ENCODE measurements around the gene FGD6. TPM values are rescaled to one million over a fixed set of nuclear protein-coding genes. Genes with fewer than 3 reads are reported as not detected.

FGD6 gene
- total RNA-seq, 1 experiment from 2014 or later: 18.2 TPM

DNA sequence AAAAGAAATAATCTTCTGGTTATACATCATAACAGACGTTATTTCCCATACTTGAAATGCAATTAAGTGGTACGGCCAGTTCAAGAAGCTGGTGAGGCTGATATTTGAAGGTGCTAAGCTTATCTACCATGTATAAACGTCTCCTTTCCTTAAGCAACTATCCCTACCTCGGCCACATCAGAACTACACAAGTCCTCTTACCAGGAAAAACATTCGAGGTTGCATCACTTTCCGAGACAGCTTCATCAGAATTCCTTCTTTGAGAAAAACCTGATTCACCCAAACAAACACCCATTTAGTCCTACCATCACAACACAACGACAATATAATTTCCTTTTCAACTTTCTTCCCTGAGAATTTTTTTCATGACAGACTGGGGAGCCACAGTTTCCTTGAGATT, 109.9 kb downstream of the FGD6 start:
- Histone ChIP-seq H3K27ac (ENCODE audit: low read depth, low read length) (no peak overlapping the region), H2AFZ (ENCODE audit: low read depth, low read length, poor library complexity, severe bottlenecking) (no peak overlapping the region), H3K36me3 (ENCODE audit: control insufficient read depth in 1 of 2, insufficient read depth in 2 of 2, low read length in 2 of 2) (peaks cover 0 to 6% of the 10 kb centered on the region in 2 experiments; a peak in 1 of 4 replicates), H3K27me3 (ENCODE audit: insufficient read depth, low read length) (no peaks in the 10 kb centered on the region), H3K4me3 (replicated peaks in 1 of 2; ENCODE audit: low read depth in 1 of 2, low read length in 2 of 2) (no peak overlapping the region), H3K4me2 (ENCODE audit: low read length) (no peak overlapping the region), H3K79me2 (ENCODE audit: insufficient read depth, low read length) (no peaks in the 10 kb centered on the region), H3K9ac (ENCODE audit: low read length) (no peak overlapping the region), H3K4me1 (ENCODE audit: control insufficient read depth in 1 of 2, insufficient read depth in 2 of 2, low read length in 2 of 2) (peaks cover 9 to 28% of the 10 kb centered on the region in 2 experiments), H3K9me2 (ENCODE audit: insufficient read depth) (no peaks in the 10 kb centered on the region), H4K20me1 (ENCODE audit: insufficient read depth) (no peaks in the 10 kb centered on the region), H3K9me3 (ENCODE audit: control insufficient read depth in 1 of 2, insufficient read depth in 1 of 2, low read depth in 1 of 2, low read length in 2 of 2) (no peaks in the 10 kb centered on the region)
- CTCF ChIA-PET: no interaction called here
- RAD21 ChIA-PET (ENCODE audit: low non-redundant PET in 1 of 2, low total read pairs in 2 of 2, uncharacterized antibody in 2 of 2, unreplicated experiment in 2 of 2): no interaction called here
- ATAC-seq (no peak), DNase-seq (ENCODE audit: low read depth, low spot score) (no peak)
- intact Hi-C loops (cut with micrococcal nuclease): no loop called here
- TF ChIP-seq SIN3A (IDR thresholded peaks at IDR 0.05; ENCODE audit: low read depth) (no peak), EZH2phosphoT487 (IDR thresholded peaks at IDR 0.05; ENCODE audit: borderline replicate concordance) (no peak), CEBPB (IDR thresholded peaks at IDR 0.05; ENCODE audit: low read depth) (no peak), SRF (IDR thresholded peaks at IDR 0.05; ENCODE audit: low read depth) (no peak), TCF7L2 (IDR thresholded peaks at IDR 0.05; ENCODE audit: borderline replicate concordance, extremely low read depth, insufficient read depth, insufficient read length) (no peak), ZNF274 (IDR thresholded peaks at IDR 0.05; ENCODE audit: low read depth, low read length) (no peak), ZFX (IDR thresholded peaks at IDR 0.05) (no peak), CBX3 (IDR thresholded peaks at IDR 0.05; ENCODE audit: low read depth) (no peak), EZH2 (IDR thresholded peaks at IDR 0.05) (no peak), FOSL1 (IDR thresholded peaks at IDR 0.05; ENCODE audit: low read depth) (no peak), POLR2AphosphoS5 (IDR thresholded peaks at IDR 0.05; ENCODE audit: low read depth, low read length) (no peak), ELF1 (IDR thresholded peaks at IDR 0.05; ENCODE audit: borderline replicate concordance, low read depth) (no peak), POLR2A (IDR thresholded peaks at IDR 0.05; ENCODE audit: borderline replicate concordance, extremely low read depth, insufficient read depth, insufficient read length) (no peak)
- TF ChIP-seq, protein P1, sequence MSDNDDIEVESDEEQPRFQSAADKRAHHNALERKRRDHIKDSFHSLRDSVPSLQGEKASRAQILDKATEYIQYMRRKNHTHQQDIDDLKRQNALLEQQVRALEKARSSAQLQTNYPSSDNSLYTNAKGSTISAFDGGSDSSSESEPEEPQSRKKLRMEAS (IDR thresholded peaks at IDR 0.05): no peak
- TF ChIP-seq, protein P2, sequence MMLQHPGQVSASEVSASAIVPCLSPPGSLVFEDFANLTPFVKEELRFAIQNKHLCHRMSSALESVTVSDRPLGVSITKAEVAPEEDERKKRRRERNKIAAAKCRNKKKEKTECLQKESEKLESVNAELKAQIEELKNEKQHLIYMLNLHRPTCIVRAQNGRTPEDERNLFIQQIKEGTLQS (IDR thresholded peaks at IDR 0.05): no peak
- TF ChIP-seq, protein P3, sequence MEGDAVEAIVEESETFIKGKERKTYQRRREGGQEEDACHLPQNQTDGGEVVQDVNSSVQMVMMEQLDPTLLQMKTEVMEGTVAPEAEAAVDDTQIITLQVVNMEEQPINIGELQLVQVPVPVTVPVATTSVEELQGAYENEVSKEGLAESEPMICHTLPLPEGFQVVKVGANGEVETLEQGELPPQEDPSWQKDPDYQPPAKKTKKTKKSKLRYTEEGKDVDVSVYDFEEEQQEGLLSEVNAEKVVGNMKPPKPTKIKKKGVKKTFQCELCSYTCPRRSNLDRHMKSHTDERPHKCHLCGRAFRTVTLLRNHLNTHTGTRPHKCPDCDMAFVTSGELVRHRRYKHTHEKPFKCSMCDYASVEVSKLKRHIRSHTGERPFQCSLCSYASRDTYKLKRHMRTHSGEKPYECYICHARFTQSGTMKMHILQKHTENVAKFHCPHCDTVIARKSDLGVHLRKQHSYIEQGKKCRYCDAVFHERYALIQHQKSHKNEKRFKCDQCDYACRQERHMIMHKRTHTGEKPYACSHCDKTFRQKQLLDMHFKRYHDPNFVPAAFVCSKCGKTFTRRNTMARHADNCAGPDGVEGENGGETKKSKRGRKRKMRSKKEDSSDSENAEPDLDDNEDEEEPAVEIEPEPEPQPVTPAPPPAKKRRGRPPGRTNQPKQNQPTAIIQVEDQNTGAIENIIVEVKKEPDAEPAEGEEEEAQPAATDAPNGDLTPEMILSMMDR (IDR thresholded peaks at IDR 0.05 in 2 of 3, conservative IDR thresholded peaks at IDR 0.05 in 1 of 3; ENCODE audit: borderline replicate concordance in 1 of 3, insufficient read depth in 1 of 3, low read depth in 2 of 3, low read length in 2 of 3): no peak
- POLR2A ChIA-PET: no interaction called here
- BruUV-seq (replicated peaks): no TSS peak
